HG03066 (cell line): ENCODE data around the gene CMTM5.
"Not testable (repeated sequence)": the region's sequence is repeated elsewhere in the genome, so short reads cannot be mapped to it uniquely, and the experiment has no call there.

Source experiments
- ATAC-seq: cut with Tn5 transposase; IDR thresholded peaks from one replicate; pipeline ENCODE4 v1.9.1; 2021; ENCODE audit warnings: low read depth; ENCODE audit not compliant: unreplicated experiment

Gene CMTM5

GRCh38 chr14:23411563-23412525 is 35.0 kb downstream of the CMTM5 start:
- no peak for ATAC-seq

GRCh38 chr14:23413681-23414080 is 36.8 kb downstream of the CMTM5 start:
- no peak for ATAC-seq

- ATAC-seq: no peak
Measured at GRCh38 chr14:23414254-23414653, 37.4 kb downstream of the CMTM5 start.

DNA sequence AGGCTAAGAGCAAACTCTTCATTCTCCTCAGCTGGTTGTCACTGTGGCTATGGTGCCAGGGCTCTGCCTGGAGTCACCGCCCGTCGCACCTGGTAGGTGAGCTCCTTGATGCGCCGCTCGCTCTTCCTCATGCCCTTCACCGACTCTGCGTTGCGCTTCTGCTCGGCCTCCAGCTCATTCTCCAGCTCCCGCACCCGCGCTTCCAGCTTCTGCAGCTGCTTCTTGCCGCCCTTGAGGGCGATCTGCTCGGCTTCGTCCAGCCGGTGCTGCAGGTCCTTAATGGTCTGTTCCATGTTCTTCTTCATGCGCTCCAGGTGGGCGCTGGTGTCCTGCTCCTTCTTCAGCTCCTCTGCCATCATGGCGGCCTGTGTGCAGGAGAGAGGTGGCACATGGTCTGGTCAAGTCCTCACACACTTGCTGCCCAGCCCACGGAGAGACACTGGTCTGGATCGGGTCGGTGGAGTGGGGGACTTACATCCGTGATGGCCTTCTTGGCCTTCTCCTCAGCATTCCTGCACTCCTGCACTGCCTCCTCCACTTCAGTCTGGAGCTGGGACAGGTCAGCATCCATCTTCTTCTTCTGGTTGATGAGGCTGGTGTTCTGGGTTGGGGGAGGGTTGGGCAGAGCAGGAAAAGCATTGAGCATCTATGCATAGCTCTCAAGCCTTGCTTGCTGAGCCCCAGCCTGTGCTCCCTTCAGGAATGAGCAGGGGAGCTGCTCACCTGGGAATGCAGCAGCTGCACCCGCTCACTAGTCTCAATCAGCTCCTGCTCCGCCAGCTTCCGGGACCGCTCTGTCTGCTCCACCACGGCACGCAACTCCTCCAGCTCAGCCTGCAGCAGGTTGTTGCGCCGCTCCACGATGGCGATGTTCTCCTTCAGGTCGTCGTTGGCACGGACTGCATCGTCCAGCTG is 38.3 kb downstream of the CMTM5 start:
- no peak for ATAC-seq

- ATAC-seq: no peak
Measured at GRCh38 chr14:23415821-23416778, 39.3 kb downstream of the CMTM5 start.

GRCh38 chr14:23416801-23417200 is 40.0 kb downstream of the CMTM5 start:
- no peak for ATAC-seq

- ATAC-seq: not testable (repeated sequence)
Measured at GRCh38 chr14:23417269-23417668, 40.4 kb downstream of the CMTM5 start.

GRCh38 chr14:23418021-23418420 is 41.2 kb downstream of the CMTM5 start:
- ATAC-seq: no peak

- not testable (repeated sequence) for ATAC-seq
Measured at GRCh38 chr14:23419646-23420045, 42.8 kb downstream of the CMTM5 start.

DNA sequence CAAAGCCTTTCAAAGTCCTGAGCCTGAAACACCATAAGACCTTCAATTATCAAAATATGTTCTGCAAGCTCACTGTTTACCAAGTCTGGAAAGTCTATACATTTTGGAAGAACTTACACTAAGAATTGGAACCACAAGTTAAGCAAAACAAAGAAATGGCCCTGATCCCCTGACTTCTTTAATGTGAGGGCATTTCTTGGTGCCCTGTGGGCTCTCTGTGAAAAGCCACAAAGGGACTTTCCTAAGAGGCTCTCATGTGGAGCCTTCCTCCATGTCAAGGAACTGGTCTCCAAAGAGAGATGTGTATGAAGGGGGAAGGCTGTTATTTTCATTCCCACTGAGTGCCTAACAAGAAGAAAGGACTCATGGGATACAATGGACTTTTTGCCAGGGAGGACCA is 44.7 kb downstream of the CMTM5 start:
- ATAC-seq: no peak

DNA sequence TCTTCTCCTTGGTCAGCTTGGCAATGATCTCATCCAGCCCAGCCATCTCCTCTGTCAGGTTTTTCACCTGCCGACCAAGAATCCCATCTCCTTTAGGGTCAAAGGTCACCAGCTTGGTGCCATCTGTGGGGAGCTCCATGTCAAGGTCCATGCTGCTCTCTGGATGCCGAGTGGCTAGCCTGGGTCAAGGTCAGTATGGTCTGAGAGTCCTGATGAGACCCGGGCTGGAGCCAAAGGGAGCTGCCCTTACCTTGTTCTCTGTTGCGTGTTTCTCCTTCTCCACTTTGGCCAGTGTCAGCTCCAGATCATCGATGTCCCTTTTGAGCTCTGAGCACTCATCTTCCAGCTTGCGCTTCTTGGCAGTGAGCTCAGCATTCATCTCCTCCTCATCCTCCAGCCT is 46.8 kb downstream of the CMTM5 start:
- no peak for ATAC-seq

GRCh38 chr14:23425169-23425568 is 48.3 kb downstream of the CMTM5 start:
- no peak for ATAC-seq

- not testable (repeated sequence) for ATAC-seq
Measured at GRCh38 chr14:23425798-23426197, 49.0 kb downstream of the CMTM5 start.

- no peak for ATAC-seq
Measured at GRCh38 chr14:23428686-23429495, 52.0 kb downstream of the CMTM5 start.
